Tibial nerve (tissue), 4 donors: Measurements from ENCODE around the gene CGB2.

Source experiments
- EP300 ChIP-seq, 2 donors: sonication (generic); formaldehyde crosslinking; IDR thresholded peaks; one replicate each; pipeline ENCODE4 v1.6.1; 2017; ENCODE audit warnings: antibody characterized with exemption in 2 of 2, mild to moderate bottlenecking in 1 of 2
- TF ChIP-seq, protein P1 (sequence below), 5 experiments: fragments of 200-600 bp in 3 of 5; fragments of 450-650 bp in 2 of 5; sonication (generic) in 3 of 5; IDR thresholded peaks; one replicate each; pipeline ENCODE4 v1.5.1; 2016 to 2019; ENCODE audit warnings: antibody characterized with exemption in 5 of 5, mild to moderate bottlenecking in 3 of 5, moderate library complexity in 2 of 5

DNA sequence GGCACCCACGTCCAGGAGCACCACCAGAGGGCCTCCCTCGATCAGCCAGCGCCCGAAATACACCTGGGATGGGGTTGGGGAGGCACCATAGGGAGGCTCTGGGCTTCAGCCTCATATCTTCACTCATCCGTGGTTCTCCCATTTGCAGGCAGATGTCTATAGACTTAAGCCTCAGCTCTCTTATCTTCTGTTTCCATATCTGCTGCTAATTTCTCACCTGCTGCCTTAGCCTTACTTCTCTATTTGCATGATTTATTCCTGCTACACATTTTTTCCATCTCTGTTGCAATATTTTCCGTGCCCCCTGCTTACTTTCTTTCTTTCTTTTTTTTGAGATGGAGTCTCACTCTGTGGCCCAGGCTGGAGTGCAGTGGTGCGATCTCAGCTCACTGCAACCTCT, 44.4 kb upstream of the CGB2 start:
- TF ChIP-seq, protein P1, sequence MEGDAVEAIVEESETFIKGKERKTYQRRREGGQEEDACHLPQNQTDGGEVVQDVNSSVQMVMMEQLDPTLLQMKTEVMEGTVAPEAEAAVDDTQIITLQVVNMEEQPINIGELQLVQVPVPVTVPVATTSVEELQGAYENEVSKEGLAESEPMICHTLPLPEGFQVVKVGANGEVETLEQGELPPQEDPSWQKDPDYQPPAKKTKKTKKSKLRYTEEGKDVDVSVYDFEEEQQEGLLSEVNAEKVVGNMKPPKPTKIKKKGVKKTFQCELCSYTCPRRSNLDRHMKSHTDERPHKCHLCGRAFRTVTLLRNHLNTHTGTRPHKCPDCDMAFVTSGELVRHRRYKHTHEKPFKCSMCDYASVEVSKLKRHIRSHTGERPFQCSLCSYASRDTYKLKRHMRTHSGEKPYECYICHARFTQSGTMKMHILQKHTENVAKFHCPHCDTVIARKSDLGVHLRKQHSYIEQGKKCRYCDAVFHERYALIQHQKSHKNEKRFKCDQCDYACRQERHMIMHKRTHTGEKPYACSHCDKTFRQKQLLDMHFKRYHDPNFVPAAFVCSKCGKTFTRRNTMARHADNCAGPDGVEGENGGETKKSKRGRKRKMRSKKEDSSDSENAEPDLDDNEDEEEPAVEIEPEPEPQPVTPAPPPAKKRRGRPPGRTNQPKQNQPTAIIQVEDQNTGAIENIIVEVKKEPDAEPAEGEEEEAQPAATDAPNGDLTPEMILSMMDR (IDR thresholded peaks at IDR 0.05), result no peak
- no peak for TF ChIP-seq EP300 (IDR thresholded peaks at IDR 0.05)
